HEK293 (cell line): ENCODE data around the gene PRMT7.
A peak's percentile ranks its signal among the peaks of the same experiment; 100 is the strongest.

ENCODE experiments used
- HOXC10 ChIP-seq: sonication (generic); formaldehyde crosslinking; IDR thresholded peaks from 2 replicates; pipeline ENCODE4 v1.8.1; 2023; ENCODE audit warnings: mild to moderate bottlenecking, missing genetic modification reagents
- MYNN ChIP-seq: fragments of 450-650 bp; formaldehyde crosslinking; IDR thresholded peaks from 2 replicates; pipeline ENCODE4 v1.5.1; 2016; ENCODE audit warnings: missing biosample characterization, missing genetic modification characterization, borderline replicate concordance
- MZF1 ChIP-seq: fragments of 450-650 bp; formaldehyde crosslinking; IDR thresholded peaks from 2 replicates; pipeline ENCODE4 v1.5.1; 2017; ENCODE audit warnings: missing biosample characterization, missing genetic modification characterization, borderline replicate concordance
- TCF7L2 ChIP-seq: IDR thresholded peaks from 2 replicates; pipeline ENCODE4 v1.6.1; 2011; ENCODE audit warnings: low read depth, mild to moderate bottlenecking, inconsistent platforms, low read length, moderate library complexity, borderline replicate concordance
- TRIM28 ChIP-seq: IDR thresholded peaks from 2 replicates; pipeline ENCODE4 v1.6.1; 2011; ENCODE audit warnings: low read length, control low read depth, borderline replicate concordance
- ZFP41 ChIP-seq: fragments of 450-650 bp; formaldehyde crosslinking; IDR thresholded peaks from 2 replicates; pipeline ENCODE4 v1.5.1; 2016; ENCODE audit warnings: missing biosample characterization, missing genetic modification characterization, borderline replicate concordance
- ZNF133 ChIP-seq: fragments of 450-650 bp; formaldehyde crosslinking; IDR thresholded peaks from 2 replicates; pipeline ENCODE4 v1.5.1; 2016; ENCODE audit warnings: missing biosample characterization, missing genetic modification characterization
- ZNF174 ChIP-seq: fragments of 450-650 bp; formaldehyde crosslinking; IDR thresholded peaks from 2 replicates; pipeline ENCODE4 v1.5.0; 2017; ENCODE audit warnings: missing biosample characterization, mild to moderate bottlenecking, missing genetic modification characterization
- ZNF221 ChIP-seq: fragments of 450-650 bp; formaldehyde crosslinking; IDR thresholded peaks from 2 replicates; pipeline ENCODE4 v1.5.1; 2017; ENCODE audit warnings: missing biosample characterization, missing genetic modification characterization, borderline replicate concordance
- ZNF341 ChIP-seq: fragments of 450-650 bp; formaldehyde crosslinking; IDR thresholded peaks from 2 replicates; pipeline ENCODE4; 2016; ENCODE audit warnings: low read depth, missing biosample characterization, missing genetic modification characterization
- ZNF391 ChIP-seq: fragments of 450-650 bp; formaldehyde crosslinking; IDR thresholded peaks from 2 replicates; pipeline ENCODE4 v1.5.1; 2016; ENCODE audit warnings: low read depth, missing biosample characterization, missing genetic modification characterization, borderline replicate concordance
- ZNF626 ChIP-seq: fragments of 450-650 bp; sonication (Bioruptor Pico); formaldehyde crosslinking; IDR thresholded peaks from 2 replicates; pipeline ENCODE4 v1.5.1; 2018; ENCODE audit warnings: missing biosample characterization, missing genetic modification characterization, inconsistent platforms
- ZSCAN16 ChIP-seq: fragments of 450-650 bp; formaldehyde crosslinking; IDR thresholded peaks from 2 replicates; pipeline ENCODE4 v1.5.1; 2016; ENCODE audit warnings: missing biosample characterization, missing genetic modification characterization
- TF ChIP-seq, protein P1 (sequence below): fragments of 450-650 bp; formaldehyde crosslinking; IDR thresholded peaks from 2 replicates; pipeline ENCODE4 v1.5.1; 2017; ENCODE audit warnings: missing biosample characterization, mild to moderate bottlenecking, missing genetic modification characterization, moderate library complexity
- TF ChIP-seq, protein P2 (sequence below): fragments of 450-650 bp; formaldehyde crosslinking; IDR thresholded peaks from 2 replicates; pipeline ENCODE4 v1.5.1; 2017; ENCODE audit warnings: missing biosample characterization, missing genetic modification characterization
- TF ChIP-seq, protein P3 (sequence below): fragments of 450-650 bp; formaldehyde crosslinking; IDR thresholded peaks from 2 replicates; pipeline ENCODE4 v1.5.1; 2016; ENCODE audit warnings: missing biosample characterization, missing genetic modification characterization, borderline replicate concordance
- TF ChIP-seq, protein P4 (sequence below): fragments of 450-650 bp; formaldehyde crosslinking; IDR thresholded peaks from 2 replicates; pipeline ENCODE4 v1.5.1; 2016; ENCODE audit warnings: missing biosample characterization, missing genetic modification characterization, borderline replicate concordance
- TF ChIP-seq, protein P5 (sequence below): fragments of 450-650 bp; formaldehyde crosslinking; IDR thresholded peaks from 2 replicates; pipeline ENCODE4 v1.5.1; 2016; ENCODE audit warnings: missing biosample characterization, missing genetic modification characterization
- TF ChIP-seq, protein P6 (sequence below): fragments of 450-650 bp; formaldehyde crosslinking; IDR thresholded peaks from 2 replicates; pipeline ENCODE4 v1.5.1; 2017; ENCODE audit warnings: missing biosample characterization, missing genetic modification characterization
- TF ChIP-seq, protein P7 (sequence below): fragments of 450-650 bp; formaldehyde crosslinking; IDR thresholded peaks from 2 replicates; pipeline ENCODE4 v1.5.1; 2017; ENCODE audit warnings: missing biosample characterization, missing genetic modification characterization

Gene PRMT7

DNA sequence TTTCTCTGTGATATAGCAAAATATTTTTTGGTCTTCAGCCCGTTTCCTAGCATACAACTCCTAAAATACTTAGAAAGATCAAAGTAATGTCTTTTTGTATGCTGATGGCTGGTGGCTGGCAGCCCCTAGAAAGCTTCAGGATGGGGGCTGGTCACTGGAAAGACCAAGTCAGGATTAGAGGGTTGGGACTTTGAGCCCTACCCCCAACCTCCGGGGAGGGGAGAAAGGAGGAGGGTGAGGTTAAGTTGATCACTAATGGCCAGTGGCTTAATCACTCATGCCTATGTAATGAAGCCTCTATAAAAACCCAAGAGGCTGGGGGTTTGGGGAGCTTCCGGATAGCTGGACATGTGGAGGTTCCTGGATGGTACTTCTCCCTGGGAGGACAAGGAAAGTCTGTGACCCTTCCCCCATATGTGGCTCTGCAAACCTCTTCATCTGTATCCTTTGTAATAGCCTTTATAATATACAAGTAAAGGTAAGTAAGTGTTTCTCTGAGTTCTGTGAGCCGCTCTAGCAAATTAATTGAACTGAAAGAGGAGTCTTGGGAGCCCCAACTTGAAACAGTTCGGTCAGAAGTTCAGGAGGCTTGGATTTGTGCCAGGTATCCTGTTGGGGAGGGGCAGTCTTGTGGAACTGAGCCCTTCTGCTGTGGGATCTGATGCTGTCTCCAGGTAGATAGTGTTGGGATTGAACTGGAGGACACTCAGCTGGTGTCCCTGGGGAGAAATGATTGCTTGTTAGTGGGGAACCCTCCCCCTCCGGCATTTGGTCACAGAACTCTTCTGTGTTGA, 43.0 kb upstream of the PRMT7 start (continued):
- TF ChIP-seq TCF7L2 = no peak
- TF ChIP-seq, protein P1, sequence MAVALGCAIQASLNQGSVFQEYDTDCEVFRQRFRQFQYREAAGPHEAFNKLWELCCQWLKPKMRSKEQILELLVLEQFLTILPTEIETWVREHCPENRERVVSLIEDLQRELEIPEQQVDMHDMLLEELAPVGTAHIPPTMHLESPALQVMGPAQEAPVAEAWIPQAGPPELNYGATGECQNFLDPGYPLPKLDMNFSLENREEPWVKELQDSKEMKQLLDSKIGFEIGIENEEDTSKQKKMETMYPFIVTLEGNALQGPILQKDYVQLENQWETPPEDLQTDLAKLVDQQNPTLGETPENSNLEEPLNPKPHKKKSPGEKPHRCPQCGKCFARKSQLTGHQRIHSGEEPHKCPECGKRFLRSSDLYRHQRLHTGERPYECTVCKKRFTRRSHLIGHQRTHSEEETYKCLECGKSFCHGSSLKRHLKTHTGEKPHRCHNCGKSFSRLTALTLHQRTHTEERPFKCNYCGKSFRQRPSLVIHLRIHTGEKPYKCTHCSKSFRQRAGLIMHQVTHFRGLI (tag by site-specific recombination) = no peak
- no peak for TF ChIP-seq ZNF391 (tag by site-specific recombination)
- no peak for TF ChIP-seq MZF1 (tag by site-specific recombination)
- TF ChIP-seq, protein P2, sequence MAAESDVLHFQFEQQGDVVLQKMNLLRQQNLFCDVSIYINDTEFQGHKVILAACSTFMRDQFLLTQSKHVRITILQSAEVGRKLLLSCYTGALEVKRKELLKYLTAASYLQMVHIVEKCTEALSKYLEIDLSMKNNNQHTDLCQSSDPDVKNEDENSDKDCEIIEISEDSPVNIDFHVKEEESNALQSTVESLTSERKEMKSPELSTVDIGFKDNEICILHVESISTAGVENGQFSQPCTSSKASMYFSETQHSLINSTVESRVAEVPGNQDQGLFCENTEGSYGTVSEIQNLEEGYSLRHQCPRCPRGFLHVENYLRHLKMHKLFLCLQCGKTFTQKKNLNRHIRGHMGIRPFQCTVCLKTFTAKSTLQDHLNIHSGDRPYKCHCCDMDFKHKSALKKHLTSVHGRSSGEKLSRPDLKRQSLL (tag by site-specific recombination) = no peak
- TF ChIP-seq, protein P3, sequence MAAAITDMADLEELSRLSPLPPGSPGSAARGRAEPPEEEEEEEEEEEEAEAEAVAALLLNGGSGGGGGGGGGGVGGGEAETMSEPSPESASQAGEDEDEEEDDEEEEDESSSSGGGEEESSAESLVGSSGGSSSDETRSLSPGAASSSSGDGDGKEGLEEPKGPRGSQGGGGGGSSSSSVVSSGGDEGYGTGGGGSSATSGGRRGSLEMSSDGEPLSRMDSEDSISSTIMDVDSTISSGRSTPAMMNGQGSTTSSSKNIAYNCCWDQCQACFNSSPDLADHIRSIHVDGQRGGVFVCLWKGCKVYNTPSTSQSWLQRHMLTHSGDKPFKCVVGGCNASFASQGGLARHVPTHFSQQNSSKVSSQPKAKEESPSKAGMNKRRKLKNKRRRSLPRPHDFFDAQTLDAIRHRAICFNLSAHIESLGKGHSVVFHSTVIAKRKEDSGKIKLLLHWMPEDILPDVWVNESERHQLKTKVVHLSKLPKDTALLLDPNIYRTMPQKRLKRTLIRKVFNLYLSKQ = no peak
- TF ChIP-seq TRIM28 = no peak
- no peak for TF ChIP-seq ZFP41
- TF ChIP-seq, protein P4, sequence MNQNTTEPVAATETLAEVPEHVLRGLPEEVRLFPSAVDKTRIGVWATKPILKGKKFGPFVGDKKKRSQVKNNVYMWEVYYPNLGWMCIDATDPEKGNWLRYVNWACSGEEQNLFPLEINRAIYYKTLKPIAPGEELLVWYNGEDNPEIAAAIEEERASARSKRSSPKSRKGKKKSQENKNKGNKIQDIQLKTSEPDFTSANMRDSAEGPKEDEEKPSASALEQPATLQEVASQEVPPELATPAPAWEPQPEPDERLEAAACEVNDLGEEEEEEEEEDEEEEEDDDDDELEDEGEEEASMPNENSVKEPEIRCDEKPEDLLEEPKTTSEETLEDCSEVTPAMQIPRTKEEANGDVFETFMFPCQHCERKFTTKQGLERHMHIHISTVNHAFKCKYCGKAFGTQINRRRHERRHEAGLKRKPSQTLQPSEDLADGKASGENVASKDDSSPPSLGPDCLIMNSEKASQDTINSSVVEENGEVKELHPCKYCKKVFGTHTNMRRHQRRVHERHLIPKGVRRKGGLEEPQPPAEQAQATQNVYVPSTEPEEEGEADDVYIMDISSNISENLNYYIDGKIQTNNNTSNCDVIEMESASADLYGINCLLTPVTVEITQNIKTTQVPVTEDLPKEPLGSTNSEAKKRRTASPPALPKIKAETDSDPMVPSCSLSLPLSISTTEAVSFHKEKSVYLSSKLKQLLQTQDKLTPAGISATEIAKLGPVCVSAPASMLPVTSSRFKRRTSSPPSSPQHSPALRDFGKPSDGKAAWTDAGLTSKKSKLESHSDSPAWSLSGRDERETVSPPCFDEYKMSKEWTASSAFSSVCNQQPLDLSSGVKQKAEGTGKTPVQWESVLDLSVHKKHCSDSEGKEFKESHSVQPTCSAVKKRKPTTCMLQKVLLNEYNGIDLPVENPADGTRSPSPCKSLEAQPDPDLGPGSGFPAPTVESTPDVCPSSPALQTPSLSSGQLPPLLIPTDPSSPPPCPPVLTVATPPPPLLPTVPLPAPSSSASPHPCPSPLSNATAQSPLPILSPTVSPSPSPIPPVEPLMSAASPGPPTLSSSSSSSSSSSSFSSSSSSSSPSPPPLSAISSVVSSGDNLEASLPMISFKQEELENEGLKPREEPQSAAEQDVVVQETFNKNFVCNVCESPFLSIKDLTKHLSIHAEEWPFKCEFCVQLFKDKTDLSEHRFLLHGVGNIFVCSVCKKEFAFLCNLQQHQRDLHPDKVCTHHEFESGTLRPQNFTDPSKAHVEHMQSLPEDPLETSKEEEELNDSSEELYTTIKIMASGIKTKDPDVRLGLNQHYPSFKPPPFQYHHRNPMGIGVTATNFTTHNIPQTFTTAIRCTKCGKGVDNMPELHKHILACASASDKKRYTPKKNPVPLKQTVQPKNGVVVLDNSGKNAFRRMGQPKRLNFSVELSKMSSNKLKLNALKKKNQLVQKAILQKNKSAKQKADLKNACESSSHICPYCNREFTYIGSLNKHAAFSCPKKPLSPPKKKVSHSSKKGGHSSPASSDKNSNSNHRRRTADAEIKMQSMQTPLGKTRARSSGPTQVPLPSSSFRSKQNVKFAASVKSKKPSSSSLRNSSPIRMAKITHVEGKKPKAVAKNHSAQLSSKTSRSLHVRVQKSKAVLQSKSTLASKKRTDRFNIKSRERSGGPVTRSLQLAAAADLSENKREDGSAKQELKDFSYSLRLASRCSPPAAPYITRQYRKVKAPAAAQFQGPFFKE (tag by site-specific recombination) = no peak
- no peak for TF ChIP-seq ZNF626 (tag by site-specific recombination)
- no peak for TF ChIP-seq MYNN
- TF ChIP-seq ZSCAN16 (tag by site-specific recombination) = no peak
- TF ChIP-seq, protein P5, sequence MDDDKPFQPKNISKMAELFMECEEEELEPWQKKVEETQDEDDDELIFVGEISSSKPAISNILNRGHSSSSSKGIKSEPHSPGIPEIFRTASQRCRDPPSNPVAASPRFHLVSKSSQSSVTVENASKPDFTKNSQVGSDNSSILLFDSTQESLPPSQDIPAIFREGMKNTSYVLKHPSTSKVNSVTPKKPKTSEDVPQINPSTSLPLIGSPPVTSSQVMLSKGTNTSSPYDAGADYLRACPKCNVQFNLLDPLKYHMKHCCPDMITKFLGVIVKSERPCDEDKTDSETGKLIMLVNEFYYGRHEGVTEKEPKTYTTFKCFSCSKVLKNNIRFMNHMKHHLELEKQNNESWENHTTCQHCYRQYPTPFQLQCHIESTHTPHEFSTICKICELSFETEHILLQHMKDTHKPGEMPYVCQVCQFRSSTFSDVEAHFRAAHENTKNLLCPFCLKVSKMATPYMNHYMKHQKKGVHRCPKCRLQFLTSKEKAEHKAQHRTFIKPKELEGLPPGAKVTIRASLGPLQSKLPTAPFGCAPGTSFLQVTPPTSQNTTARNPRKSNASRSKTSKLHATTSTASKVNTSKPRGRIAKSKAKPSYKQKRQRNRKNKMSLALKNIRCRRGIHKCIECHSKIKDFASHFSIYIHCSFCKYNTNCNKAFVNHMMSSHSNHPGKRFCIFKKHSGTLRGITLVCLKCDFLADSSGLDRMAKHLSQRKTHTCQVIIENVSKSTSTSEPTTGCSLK = no peak
- TF ChIP-seq ZNF221 (tag by site-specific recombination) = no peak
- TF ChIP-seq ZNF174 (tag by site-specific recombination) = no peak
- TF ChIP-seq, protein P6, sequence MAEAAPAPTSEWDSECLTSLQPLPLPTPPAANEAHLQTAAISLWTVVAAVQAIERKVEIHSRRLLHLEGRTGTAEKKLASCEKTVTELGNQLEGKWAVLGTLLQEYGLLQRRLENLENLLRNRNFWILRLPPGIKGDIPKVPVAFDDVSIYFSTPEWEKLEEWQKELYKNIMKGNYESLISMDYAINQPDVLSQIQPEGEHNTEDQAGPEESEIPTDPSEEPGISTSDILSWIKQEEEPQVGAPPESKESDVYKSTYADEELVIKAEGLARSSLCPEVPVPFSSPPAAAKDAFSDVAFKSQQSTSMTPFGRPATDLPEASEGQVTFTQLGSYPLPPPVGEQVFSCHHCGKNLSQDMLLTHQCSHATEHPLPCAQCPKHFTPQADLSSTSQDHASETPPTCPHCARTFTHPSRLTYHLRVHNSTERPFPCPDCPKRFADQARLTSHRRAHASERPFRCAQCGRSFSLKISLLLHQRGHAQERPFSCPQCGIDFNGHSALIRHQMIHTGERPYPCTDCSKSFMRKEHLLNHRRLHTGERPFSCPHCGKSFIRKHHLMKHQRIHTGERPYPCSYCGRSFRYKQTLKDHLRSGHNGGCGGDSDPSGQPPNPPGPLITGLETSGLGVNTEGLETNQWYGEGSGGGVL = peak; percentile 20; the same call in 1 of the 2 replicates
- no peak for TF ChIP-seq ZNF133
- no peak for TF ChIP-seq ZNF341 (tag by site-specific recombination)
- TF ChIP-seq, protein P7, sequence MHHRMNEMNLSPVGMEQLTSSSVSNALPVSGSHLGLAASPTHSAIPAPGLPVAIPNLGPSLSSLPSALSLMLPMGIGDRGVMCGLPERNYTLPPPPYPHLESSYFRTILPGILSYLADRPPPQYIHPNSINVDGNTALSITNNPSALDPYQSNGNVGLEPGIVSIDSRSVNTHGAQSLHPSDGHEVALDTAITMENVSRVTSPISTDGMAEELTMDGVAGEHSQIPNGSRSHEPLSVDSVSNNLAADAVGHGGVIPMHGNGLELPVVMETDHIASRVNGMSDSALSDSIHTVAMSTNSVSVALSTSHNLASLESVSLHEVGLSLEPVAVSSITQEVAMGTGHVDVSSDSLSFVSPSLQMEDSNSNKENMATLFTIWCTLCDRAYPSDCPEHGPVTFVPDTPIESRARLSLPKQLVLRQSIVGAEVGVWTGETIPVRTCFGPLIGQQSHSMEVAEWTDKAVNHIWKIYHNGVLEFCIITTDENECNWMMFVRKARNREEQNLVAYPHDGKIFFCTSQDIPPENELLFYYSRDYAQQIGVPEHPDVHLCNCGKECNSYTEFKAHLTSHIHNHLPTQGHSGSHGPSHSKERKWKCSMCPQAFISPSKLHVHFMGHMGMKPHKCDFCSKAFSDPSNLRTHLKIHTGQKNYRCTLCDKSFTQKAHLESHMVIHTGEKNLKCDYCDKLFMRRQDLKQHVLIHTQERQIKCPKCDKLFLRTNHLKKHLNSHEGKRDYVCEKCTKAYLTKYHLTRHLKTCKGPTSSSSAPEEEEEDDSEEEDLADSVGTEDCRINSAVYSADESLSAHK (tag by site-specific recombination) = peak; percentile 88
- TF ChIP-seq HOXC10 (CRISPR knock-in tag) = no peak
